WI38 (cell line): Measurements from ENCODE around the gene UTP20.

Experiments used
- H3K4me3 ChIP-seq: 2 replicates; pipeline ENCODE4 v1.5.1; 2011; ENCODE audit warnings: low read depth, mild to moderate bottlenecking, control low read depth, low read length
- CTCF ChIP-seq: IDR thresholded peaks from 2 replicates; pipeline ENCODE4 v1.5.1; 2012; ENCODE audit warnings: low read depth, mild to moderate bottlenecking, control low read depth, low read length

Gene UTP20

DNA sequence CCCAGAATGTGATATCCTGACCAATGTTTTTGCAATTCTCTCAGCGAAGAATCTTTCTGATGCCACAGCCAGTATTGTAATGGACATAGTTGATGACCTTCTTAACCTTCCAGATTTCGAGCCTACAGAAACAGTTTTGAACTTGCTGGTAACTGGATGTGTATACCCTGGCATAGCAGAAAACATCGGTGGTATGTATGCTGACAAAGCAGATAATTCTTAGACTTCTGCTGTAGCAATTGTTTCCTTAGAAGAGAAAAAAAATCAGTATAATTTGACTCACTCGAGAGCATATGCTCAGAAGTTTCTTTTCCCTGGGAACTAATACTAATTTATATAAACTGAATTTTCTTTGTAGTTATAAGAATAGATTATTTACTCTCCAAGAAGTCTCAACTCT is 58.2 kb downstream of the UTP20 start:
- no peak for TF ChIP-seq CTCF
- H3K4me3 ChIP-seq = no peak overlapping the region

DNA sequence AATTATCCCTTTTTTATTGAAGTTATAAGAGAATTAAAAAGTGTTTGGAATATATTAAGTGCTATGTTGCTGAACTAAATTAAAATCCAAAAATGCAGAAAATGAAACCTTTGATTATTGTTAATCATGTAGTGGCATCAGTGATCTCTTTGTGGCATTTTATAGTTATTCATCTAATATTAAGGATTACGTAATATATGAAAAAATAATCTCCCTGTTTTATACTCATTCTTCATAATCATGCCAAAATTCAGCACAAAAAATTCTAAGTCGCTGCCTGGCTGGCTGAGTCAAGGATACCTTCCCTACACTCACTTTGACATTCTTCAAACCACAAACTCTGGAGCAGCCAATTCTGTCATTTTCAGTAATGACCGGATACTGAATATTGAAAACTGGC is 64.0 kb downstream of the UTP20 start:
- TF ChIP-seq CTCF = no peak
- no peak overlapping the region for H3K4me3 ChIP-seq

DNA sequence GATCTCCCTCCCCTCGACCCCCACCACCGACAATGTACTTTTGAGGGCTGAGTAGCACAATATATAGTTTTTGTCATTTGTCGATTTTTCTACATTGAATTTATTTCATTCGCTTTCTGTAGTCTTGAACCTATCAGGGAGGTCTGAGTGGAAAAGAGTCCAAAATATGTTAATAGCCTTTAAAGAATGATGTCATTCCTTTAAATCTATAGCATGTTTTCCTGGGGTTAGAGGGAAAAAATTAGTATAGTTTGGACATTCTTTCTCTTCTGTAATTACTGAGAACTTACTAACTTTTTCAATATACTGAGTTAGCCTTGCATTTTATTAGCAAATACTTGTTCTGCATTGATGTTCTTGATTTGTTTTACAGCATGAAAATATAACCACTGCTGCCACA is 71.8 kb downstream of the UTP20 start:
- no peak overlapping the region for H3K4me3 ChIP-seq
- no peak for TF ChIP-seq CTCF

- H3K4me3 ChIP-seq = no peak overlapping the region
- TF ChIP-seq CTCF = no peak
These were observed 76.9 kb downstream of the UTP20 start for GRCh38 chr12:101356794-101357193.

GRCh38 chr12:101361455-101361854 is 81.5 kb downstream of the UTP20 start:
- H3K4me3 ChIP-seq = no peak overlapping the region
- TF ChIP-seq CTCF = no peak

- no peak for TF ChIP-seq CTCF
- H3K4me3 ChIP-seq = no peak overlapping the region
These were observed 88.1 kb downstream of the UTP20 start for GRCh38 chr12:101368016-101368415.

GRCh38 chr12:101372431-101372830 is 92.5 kb downstream of the UTP20 start:
- TF ChIP-seq CTCF = no peak

More at GRCh38 chr12:101372431-101372830, 92.5 kb downstream of the UTP20 start:
- H3K4me3 ChIP-seq = no peak overlapping the region
